ENCODE data around the gene AATK.

Gene AATK

DNA sequence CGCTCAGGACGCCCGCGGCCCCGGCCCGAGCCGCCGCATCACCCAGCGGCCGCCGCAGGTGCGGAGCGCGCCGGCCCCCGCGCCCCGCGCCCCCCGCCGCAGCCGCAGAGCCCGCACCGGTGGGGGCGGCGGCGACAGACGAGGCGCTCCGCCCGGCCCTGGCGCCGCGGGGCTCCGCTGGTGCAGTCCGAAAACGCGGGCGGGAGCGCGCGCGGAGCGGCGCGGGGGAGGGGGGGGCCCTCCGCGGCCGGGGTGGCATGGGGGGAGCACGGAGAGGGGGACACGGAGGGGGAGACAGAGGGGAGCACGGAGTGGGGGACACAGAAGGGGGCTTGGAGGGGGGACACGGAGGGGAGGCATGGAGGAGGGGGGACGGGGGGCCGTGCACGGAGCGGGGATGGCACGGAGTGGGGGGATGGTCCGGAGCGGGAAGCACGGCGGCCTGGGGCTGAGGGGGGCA, at the start of gene AATK:
AATK (minus strand) TSS at position 189 of the 460 bp plus-strand sequence. CDS start 229 bp downstream, outside the sequence.
- DNase-seq: no peak

DNA sequence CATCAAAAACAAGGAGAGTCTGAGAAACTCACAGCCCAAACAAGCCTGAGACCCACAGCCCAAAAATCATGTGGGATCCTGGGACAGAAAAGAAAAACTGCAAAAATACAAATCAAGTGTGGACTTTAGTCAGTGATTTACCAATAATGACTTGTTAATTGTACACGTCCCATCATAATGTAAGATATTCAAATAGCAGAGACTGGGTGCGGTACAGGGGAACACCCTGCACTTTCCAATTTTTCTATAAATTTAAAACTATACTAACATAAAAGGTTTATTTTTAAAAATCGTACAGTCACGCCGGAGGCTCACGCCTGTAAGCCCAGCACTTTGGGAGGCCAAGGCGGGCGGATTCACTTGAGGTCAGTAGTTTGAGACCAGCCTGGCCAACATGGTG, 48.0 kb upstream of the AATK start:
- no peak for DNase-seq

- DNase-seq: no peak
Observed at GRCh38 chr17:81212365-81212764, 46.3 kb upstream of the AATK start.

- no peak for DNase-seq
Observed at GRCh38 chr17:81210868-81211267, 44.8 kb upstream of the AATK start.

DNA sequence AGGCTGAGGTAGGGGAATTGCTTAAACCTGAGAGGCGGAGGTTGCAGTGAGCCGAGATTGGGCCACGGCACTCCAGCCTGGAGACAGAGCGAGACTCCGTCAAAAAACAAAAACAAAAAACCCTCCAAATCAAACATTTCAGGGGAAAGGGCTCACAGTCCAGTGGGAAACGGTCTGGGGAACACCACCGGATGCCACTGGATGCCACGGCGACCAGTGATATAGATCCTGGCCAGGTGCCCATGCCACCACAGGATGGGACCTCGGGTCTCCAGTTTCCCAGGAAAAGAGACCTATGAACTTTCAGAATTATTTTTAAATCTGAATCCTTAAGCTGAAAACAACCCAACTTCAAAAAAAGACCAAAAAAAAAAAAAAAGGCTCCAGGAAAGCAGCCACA, 44.4 kb upstream of the AATK start:
- DNase-seq: no peak

DNA sequence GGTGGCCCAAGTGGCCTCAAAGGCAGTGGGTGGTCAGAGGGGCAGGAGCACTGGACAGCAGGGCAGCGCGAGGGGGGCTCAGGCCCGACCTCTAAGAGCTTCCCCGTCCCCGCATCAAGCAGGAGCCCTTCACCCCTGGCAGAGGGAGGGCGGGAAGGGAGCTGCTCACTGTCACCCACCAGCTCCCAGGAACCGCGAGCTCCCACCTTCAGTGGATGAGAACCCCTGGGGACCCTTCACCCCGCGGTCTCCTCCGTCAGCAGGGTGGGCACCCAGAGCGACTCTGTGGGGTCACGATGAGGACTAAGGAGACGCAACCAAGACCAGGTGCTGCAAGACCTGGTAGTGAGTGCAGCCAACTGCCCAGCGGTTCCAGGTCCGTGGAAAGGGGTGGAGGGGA, 43.1 kb upstream of the AATK start:
- no peak for DNase-seq

GRCh38 chr17:81208651-81209050, 42.6 kb upstream of the AATK start:
- DNase-seq: no peak

DNA sequence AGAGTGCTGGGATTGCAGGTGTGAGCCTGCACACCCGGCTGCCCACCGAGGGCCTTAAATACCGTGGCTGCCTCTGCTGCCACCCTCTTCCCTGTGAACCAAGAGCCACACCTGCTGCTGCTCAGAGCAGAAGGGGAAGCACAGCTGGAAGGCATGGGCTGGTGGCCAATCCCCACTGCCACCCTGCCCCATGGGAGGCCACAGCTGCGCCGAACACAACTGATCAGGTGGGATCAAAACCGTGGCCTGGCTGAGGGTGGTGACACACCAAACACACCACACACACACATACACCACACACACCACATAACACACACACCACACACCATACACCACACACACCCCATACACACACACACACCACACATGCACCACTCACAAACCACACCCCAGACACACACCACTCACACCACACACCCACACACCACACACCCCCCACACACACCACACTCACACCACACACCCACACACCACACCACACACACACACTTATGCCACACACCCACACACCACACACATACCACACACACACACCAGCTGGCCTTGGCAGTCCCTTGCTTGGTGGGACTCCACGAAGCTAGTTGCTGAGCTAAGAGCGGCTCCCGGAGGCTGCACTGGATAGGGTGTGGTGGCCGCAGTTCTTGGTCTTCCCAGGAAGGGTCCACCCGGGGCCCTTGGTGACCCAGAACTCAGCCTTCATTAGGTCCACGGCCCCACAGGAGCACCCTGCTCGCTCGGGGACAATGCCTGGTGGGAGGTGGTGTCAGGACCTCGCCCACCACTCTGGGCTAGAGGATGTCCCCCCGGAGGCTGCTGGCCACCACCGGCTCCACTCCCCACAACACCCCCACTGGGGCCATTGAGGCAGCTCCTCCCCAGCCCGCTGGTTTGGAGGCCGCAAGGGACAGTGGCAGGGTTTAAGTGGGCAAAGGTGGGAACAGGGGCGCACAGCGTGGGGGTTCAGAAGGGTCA, 41.9 kb upstream of the AATK start:
- DNase-seq: peak in 1 of 2 experiments; percentile 61

- DNase-seq: no peak
Observed at GRCh38 chr17:81206657-81207056, 40.6 kb upstream of the AATK start.

DNA sequence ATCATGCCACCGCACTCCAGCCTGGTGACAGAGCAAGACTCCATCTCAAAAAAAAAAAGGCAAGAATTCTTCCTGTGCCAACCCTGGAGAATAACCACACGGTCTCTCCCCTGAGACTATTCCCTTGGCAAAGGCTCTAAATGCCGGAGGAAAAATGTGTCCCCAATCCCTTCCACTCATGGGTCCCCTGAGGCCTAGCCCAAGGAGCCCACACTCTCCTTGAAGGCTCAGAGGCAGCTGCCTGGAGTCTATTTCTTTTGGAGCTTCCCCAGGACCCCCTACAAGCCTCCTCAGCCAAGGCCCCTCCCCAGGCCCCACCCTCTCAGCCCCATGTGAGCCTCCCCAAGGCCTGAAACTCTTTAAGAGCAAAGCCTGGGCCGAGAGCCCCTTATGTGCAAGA, 40.1 kb upstream of the AATK start:
- no peak for DNase-seq

- no peak for DNase-seq
Observed at GRCh38 chr17:81204578-81204977, 38.6 kb upstream of the AATK start.

GRCh38 chr17:81203136-81203535, 37.1 kb upstream of the AATK start:
- DNase-seq: no peak

DNA sequence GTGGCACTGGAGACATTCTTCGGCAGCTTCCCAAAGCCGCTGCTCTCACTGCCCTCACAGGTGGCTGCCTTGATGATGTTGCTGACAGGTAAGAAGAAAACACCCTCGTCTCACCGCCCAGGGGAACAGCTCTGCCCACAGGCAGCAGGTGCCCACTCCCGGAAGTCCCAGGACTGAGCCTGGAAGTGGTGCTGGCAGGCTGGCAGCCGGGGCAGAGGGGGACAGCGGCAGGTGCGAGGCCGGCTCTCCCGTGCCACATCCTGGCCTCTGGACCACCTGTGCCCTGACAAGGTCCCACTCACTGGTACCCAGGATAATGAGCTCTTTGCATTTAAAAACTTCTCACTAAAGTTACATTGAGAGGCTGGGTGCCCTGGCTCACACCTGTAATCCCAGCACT, 36.3 kb upstream of the AATK start:
- no peak for DNase-seq

GRCh38 chr17:81200695-81201580, 34.9 kb upstream of the AATK start:
- DNase-seq: peak; percentile 42 to 51

DNA sequence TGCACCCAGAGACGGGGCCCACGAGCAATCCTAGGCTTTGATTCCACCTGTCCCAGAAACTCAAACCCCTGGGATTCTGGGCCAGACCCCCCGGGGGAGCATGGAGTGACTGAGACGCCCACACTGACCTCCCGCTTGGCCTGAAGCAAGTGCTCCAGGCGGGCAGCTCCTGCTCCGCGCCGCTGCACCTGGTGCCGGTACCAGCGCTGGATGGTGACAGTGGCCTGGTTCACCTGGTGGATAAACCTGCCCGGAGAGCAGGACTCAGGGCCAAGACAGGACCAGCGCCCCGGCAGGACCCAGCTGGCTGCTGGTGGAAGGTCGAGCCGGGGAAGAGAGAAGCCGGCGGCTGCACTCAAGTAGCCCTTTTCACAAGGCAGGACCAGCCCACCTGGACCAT, 34.2 kb upstream of the AATK start:
- DNase-seq: no peak

GRCh38 chr17:81199482-81199830, 33.4 kb upstream of the AATK start:
- no peak for DNase-seq

- no peak for DNase-seq
Observed at GRCh38 chr17:81198826-81199481, 32.9 kb upstream of the AATK start.

- no peak for DNase-seq
Observed at GRCh38 chr17:81197831-81198490, 31.9 kb upstream of the AATK start.

- DNase-seq: no peak
Observed at GRCh38 chr17:81197409-81197795, 31.4 kb upstream of the AATK start.

- no peak for DNase-seq
Observed at GRCh38 chr17:81196505-81197408, 30.7 kb upstream of the AATK start.

DNA sequence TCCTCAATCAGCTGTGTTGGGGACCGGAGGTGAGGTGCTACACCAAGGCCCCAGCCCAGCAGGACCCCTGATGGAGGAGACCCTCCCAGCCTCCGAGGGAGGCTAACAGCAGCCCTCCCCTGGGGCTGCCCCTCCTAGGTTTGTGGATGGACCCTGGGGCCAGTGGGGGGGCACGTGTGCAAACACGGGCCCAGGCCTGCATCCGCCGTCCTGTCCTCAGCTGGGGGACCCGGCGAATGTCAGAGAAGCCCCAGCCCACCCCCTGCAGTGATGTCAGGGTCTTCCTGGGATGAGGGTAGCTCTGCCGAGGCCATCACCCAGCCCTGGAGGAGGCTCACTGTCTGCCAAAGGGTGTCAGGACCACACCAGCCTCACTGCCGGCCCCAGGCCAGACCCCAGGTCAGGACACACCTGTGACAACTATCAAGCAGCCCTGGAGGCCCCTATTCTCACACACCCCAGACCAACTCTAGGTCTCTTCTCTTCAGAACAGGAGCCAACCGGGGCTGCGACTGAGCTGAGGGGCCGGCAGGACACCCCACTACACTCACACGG, 30.0 kb upstream of the AATK start:
- DNase-seq: no peak

All from SHP77 (cell line).